ENCODE results near the gene SKIC8.

Gene SKIC8

GRCh38 chr15:78266229-78266628 lies 33.2 kb downstream of the SKIC8 start:
- no peak for TF ChIP-seq CTCF (IDR thresholded peaks at IDR 0.05)

- no peak for TF ChIP-seq CTCF (IDR thresholded peaks at IDR 0.05)
Measured at GRCh38 chr15:78265752-78266224, 33.6 kb downstream of the SKIC8 start.

- TF ChIP-seq CTCF (IDR thresholded peaks at IDR 0.05), result no peak
Measured at GRCh38 chr15:78265137-78265460, 34.3 kb downstream of the SKIC8 start.

GRCh38 chr15:78264304-78265136 lies 34.9 kb downstream of the SKIC8 start, which contains the start of gene DNAJA4:
DNAJA4 (plus strand) TSS chr15:78264562; CDS start chr15:78264764, 202 bp downstream.
- no peak for TF ChIP-seq CTCF (IDR thresholded peaks at IDR 0.05)

- no peak for TF ChIP-seq CTCF (IDR thresholded peaks at IDR 0.05)
Measured at GRCh38 chr15:78263907-78264303, 35.5 kb downstream of the SKIC8 start.

- TF ChIP-seq CTCF (IDR thresholded peaks at IDR 0.05), result no peak
Measured at GRCh38 chr15:78263351-78263781, 36.0 kb downstream of the SKIC8 start.

- TF ChIP-seq CTCF (IDR thresholded peaks at IDR 0.05), result no peak
Measured at GRCh38 chr15:78261062-78261461, 38.3 kb downstream of the SKIC8 start.
